CD8-positive, alpha-beta memory T cell (primary cell): Measurements from ENCODE around the gene GALNT11. TPM values are rescaled to one million over a fixed set of nuclear protein-coding genes. Genes with fewer than 3 reads are reported as not detected.

Experiments
- CTCF ChIA-PET: fragments of 350-600 bp; sonication (Branson Sonifier 250); formaldehyde crosslinking; loops from one replicate; lab custom pipeline; 2021; ENCODE audit warnings: antibody characterized with exemption; lab: Charles Lee
- POLR2A ChIA-PET: fragments of 350-600 bp; sonication (Branson Sonifier 250); formaldehyde crosslinking; loops from one replicate; lab custom pipeline; 2021; ENCODE audit warnings: antibody characterized with exemption; lab: Charles Lee
- DNase-seq, 5 donors: peaks; one replicate each; pipeline versions ENCODE4 v3.0.0 to v3.0.0-alpha.2; 2020 to 2022; ENCODE audit warnings: mixed read lengths in 1 of 5
- H3K27ac ChIP-seq: one replicate; pipeline ENCODE4 v1.7.0; 2013; ENCODE audit warnings: low read depth, mild to moderate bottlenecking, low read length, moderate library complexity
- H3K27me3 ChIP-seq: 2 replicates; pipeline ENCODE4 v1.7.0; 2013; ENCODE audit warnings: low read length, mild to moderate bottlenecking; ENCODE audit not compliant: insufficient read depth, poor library complexity, severe bottlenecking
- H3K36me3 ChIP-seq: 2 replicates; pipeline ENCODE4 v1.7.0; 2013; ENCODE audit warnings: mild to moderate bottlenecking, low read length, moderate library complexity; ENCODE audit not compliant: insufficient read depth
- H3K4me1 ChIP-seq: 2 replicates; pipeline ENCODE4 v1.7.0; 2013; ENCODE audit warnings: mild to moderate bottlenecking, low read length, moderate library complexity; ENCODE audit not compliant: insufficient read depth
- H3K4me3 ChIP-seq: 2 replicates; pipeline ENCODE4 v1.7.0; 2013; ENCODE audit warnings: mild to moderate bottlenecking, low read length
- H3K9me3 ChIP-seq: 2 replicates; pipeline ENCODE4 v1.7.0; 2013; ENCODE audit warnings: mild to moderate bottlenecking, low read length
- H3K27ac Mint-ChIP-seq, 8 donors: one replicate each; pipeline ENCODE4 v1.8.0; 2020 to 2021; ENCODE audit warnings: mixed read lengths in 8 of 8, mild to moderate bottlenecking in 6 of 8, inconsistent platforms in 3 of 8, moderate library complexity in 3 of 8
- H3K27me3 Mint-ChIP-seq, 2 donors: one replicate each; pipeline ENCODE4 v1.8.0; 2020 to 2021; ENCODE audit warnings: mixed read lengths in 2 of 2, mild to moderate bottlenecking in 1 of 2, moderate library complexity in 1 of 2
- H3K36me3 Mint-ChIP-seq, 3 donors: one replicate each; pipeline ENCODE4 v1.8.0; 2020 to 2021; ENCODE audit warnings: mixed read lengths in 3 of 3, inconsistent platforms in 1 of 3, mild to moderate bottlenecking in 1 of 3
- H3K4me1 Mint-ChIP-seq, 3 donors: one replicate each; pipeline ENCODE4 v1.8.0; 2020 to 2021; ENCODE audit warnings: mixed read lengths in 3 of 3, inconsistent platforms in 1 of 3, mild to moderate bottlenecking in 1 of 3
- H3K4me3 Mint-ChIP-seq, 7 donors: one replicate each; pipeline ENCODE4 v1.8.0; 2020 to 2021; ENCODE audit warnings: mixed read lengths in 7 of 7, mild to moderate bottlenecking in 6 of 7, moderate library complexity in 4 of 7, inconsistent platforms in 2 of 7
- H3K9me3 Mint-ChIP-seq, 5 donors: one replicate each; pipeline ENCODE4 v1.8.0; 2020 to 2022; ENCODE audit warnings: mixed read lengths in 5 of 5, mild to moderate bottlenecking in 3 of 5, moderate library complexity in 2 of 5, inconsistent platforms in 1 of 5
- polyA plus RNA-seq: library from polyadenylated mRNA; unstranded; fragments of 300-500 nt; fragmentation: Illumina TruSeq; gene quantifications from one replicate; pipeline ENCODE4 v1.2.3, GENCODE V29; 2021
- total RNA-seq, 2 experiments: library from RNA; stranded (reverse); gene quantifications; one replicate each; pipeline ENCODE4 v1.2.3, GENCODE V29; 2021

Gene GALNT11
- total and polyA plus RNA-seq, 3 experiments from 2014 or later: 20.3 to 65.3 (median 21.5) TPM

GRCh38 chr7:152093717-152094116, 68.2 kb downstream of the GALNT11 start:
- CTCF ChIA-PET: interaction anchor here (1.3 kb wide), 1 partner anchor 67 kb away, joined by 3 read pairs; no protein-coding TSS in a partner anchor
- Mint-ChIP-seq H3K4me1 (peaks cover 17 to 27% (median 18%) of the 10 kb centered on the region in 3 donors), H3K9me3 (peaks cover 0 to 11% (median 8%) of the 10 kb centered on the region in 5 donors), H3K4me3 (no peak overlapping the region), H3K27me3 (no peaks in the 10 kb centered on the region), H3K27ac (no peak overlapping the region), H3K36me3 (peaks cover 8 to 47% (median 10%) of the 10 kb centered on the region in 3 donors)
- POLR2A ChIA-PET: no interaction called here
- Histone ChIP-seq H3K36me3 (no peaks in the 10 kb centered on the region), H3K4me1 (no peaks in the 10 kb centered on the region), H3K9me3 (peaks cover 6% of the 10 kb centered on the region), H3K4me3 (no peak overlapping the region), H3K27me3 (no peaks in the 10 kb centered on the region), H3K27ac (no peak overlapping the region)
- DNase-seq: no peak

- H3K9me3 ChIP-seq: no peaks in the 10 kb centered on the region
- H3K36me3 Mint-ChIP-seq: peaks cover 2 to 42% (median 5%) of the 10 kb centered on the region in 3 donors
- H3K4me3 ChIP-seq: no peak overlapping the region
- no peaks in the 10 kb centered on the region for H3K9me3 Mint-ChIP-seq
- no peaks in the 10 kb centered on the region for H3K27me3 Mint-ChIP-seq
- peaks cover 13 to 25% (median 16%) of the 10 kb centered on the region in 3 donors for H3K4me1 Mint-ChIP-seq
- CTCF ChIA-PET: interaction anchor here (0.5 kb wide), 1 partner anchor 12 kb away, joined by 3 read pairs; no protein-coding TSS in a partner anchor
- POLR2A ChIA-PET: no interaction called here
- H3K36me3 ChIP-seq: no peaks in the 10 kb centered on the region
- no peaks in the 10 kb centered on the region for H3K27me3 ChIP-seq
- H3K4me3 Mint-ChIP-seq: no peak overlapping the region
- no peak overlapping the region for H3K27ac ChIP-seq
- no peak for DNase-seq
- H3K27ac Mint-ChIP-seq: no peak overlapping the region
- no peaks in the 10 kb centered on the region for H3K4me1 ChIP-seq
Observed at GRCh38 chr7:152095771-152096170, 70.3 kb downstream of the GALNT11 start.

- peaks cover 4 to 48% (median 7%) of the 10 kb centered on the region in 3 donors for H3K36me3 Mint-ChIP-seq
- DNase-seq: no peak
- H3K4me3 Mint-ChIP-seq: no peak overlapping the region
- POLR2A ChIA-PET: no interaction called here
- H3K9me3 Mint-ChIP-seq: no peaks in the 10 kb centered on the region
- CTCF ChIA-PET: no interaction called here
- H3K27me3 Mint-ChIP-seq: no peaks in the 10 kb centered on the region
- no peaks in the 10 kb centered on the region for H3K27me3 ChIP-seq
- no peak overlapping the region for H3K27ac ChIP-seq
- no peaks in the 10 kb centered on the region for H3K4me1 ChIP-seq
- no peak overlapping the region for H3K27ac Mint-ChIP-seq
- no peaks in the 10 kb centered on the region for H3K9me3 ChIP-seq
- no peaks in the 10 kb centered on the region for H3K36me3 ChIP-seq
- H3K4me1 Mint-ChIP-seq: peaks cover 4 to 14% (median 6%) of the 10 kb centered on the region in 3 donors
- no peak overlapping the region for H3K4me3 ChIP-seq
Observed at GRCh38 chr7:152097330-152097729, 71.9 kb downstream of the GALNT11 start.

- CTCF ChIA-PET: no interaction called here
- H3K36me3 Mint-ChIP-seq: peaks cover 16 to 68% (median 17%) of the 10 kb centered on the region in 3 donors
- peaks cover 12% of the 10 kb centered on the region for H3K36me3 ChIP-seq
- H3K27me3 ChIP-seq: no peaks in the 10 kb centered on the region
- H3K4me3 ChIP-seq: no peak overlapping the region
- peaks cover 0 to 4% (median 4%) of the 10 kb centered on the region in 3 donors for H3K4me1 Mint-ChIP-seq
- no peak for DNase-seq
- POLR2A ChIA-PET: no interaction called here
- no peaks in the 10 kb centered on the region for H3K9me3 ChIP-seq
- no peaks in the 10 kb centered on the region for H3K4me1 ChIP-seq
- H3K27me3 Mint-ChIP-seq: no peaks in the 10 kb centered on the region
- H3K27ac ChIP-seq: no peak overlapping the region
- H3K27ac Mint-ChIP-seq: peak overlapping the region in 1 of 8 donors; percentile 42
- H3K4me3 Mint-ChIP-seq: no peak overlapping the region
- H3K9me3 Mint-ChIP-seq: no peaks in the 10 kb centered on the region
Observed at GRCh38 chr7:152103066-152103465, 77.6 kb downstream of the GALNT11 start.

GRCh38 chr7:152103691-152104090, 78.2 kb downstream of the GALNT11 start:
- no peak overlapping the region for H3K4me3 ChIP-seq
- peak overlapping the region in 3 of 8 donors; percentile 4 to 23 (median 21) for H3K27ac Mint-ChIP-seq
- ChIA-PET POLR2A (interaction anchor here (0.7 kb wide), 1 partner anchor 25 kb away, joined by 4 read pairs; no protein-coding TSS in a partner anchor), CTCF (no interaction called here)
- H3K27me3 ChIP-seq: no peaks in the 10 kb centered on the region
- peaks cover 12% of the 10 kb centered on the region for H3K36me3 ChIP-seq
- H3K27ac ChIP-seq: no peak overlapping the region
- DNase-seq: no peak
- peaks cover 16 to 70% (median 17%) of the 10 kb centered on the region in 3 donors for H3K36me3 Mint-ChIP-seq
- no peak overlapping the region for H3K4me3 Mint-ChIP-seq
- H3K9me3 ChIP-seq: no peaks in the 10 kb centered on the region
- no peaks in the 10 kb centered on the region for H3K4me1 ChIP-seq
- peaks cover 0 to 1% (median under 1%) of the 10 kb centered on the region in 3 donors for H3K4me1 Mint-ChIP-seq
- H3K27me3 Mint-ChIP-seq: no peaks in the 10 kb centered on the region
- no peaks in the 10 kb centered on the region for H3K9me3 Mint-ChIP-seq

GRCh38 chr7:152105205-152105604, 79.7 kb downstream of the GALNT11 start:
- Histone ChIP-seq H3K4me1 (no peaks in the 10 kb centered on the region), H3K4me3 (no peak overlapping the region), H3K27ac (no peak overlapping the region), H3K9me3 (no peaks in the 10 kb centered on the region), H3K27me3 (no peaks in the 10 kb centered on the region), H3K36me3 (peaks cover 12% of the 10 kb centered on the region)
- H3K27me3 Mint-ChIP-seq: no peaks in the 10 kb centered on the region
- ChIA-PET POLR2A (no interaction called here), CTCF (no interaction called here)
- H3K9me3 Mint-ChIP-seq: no peaks in the 10 kb centered on the region
- H3K4me1 Mint-ChIP-seq: peaks cover 0 to 1% (median 0%) of the 10 kb centered on the region in 3 donors
- peak overlapping the region in 1 of 8 donors; percentile 36 for H3K27ac Mint-ChIP-seq
- H3K4me3 Mint-ChIP-seq: no peak overlapping the region
- peaks cover 16 to 83% (median 22%) of the 10 kb centered on the region in 3 donors for H3K36me3 Mint-ChIP-seq
- no peak for DNase-seq

- peaks cover 0 to 1% (median 0%) of the 10 kb centered on the region in 3 donors for H3K4me1 Mint-ChIP-seq
- POLR2A ChIA-PET: no interaction called here
- peak overlapping the region in 3 of 8 donors; percentile 8 to 69 (median 64) for H3K27ac Mint-ChIP-seq
- DNase-seq: no peak
- no peaks in the 10 kb centered on the region for H3K4me1 ChIP-seq
- no peaks in the 10 kb centered on the region for H3K27me3 ChIP-seq
- CTCF ChIA-PET: interaction anchor here (0.8 kb wide), 1 partner anchor 16 kb away, joined by 3 read pairs; no protein-coding TSS in a partner anchor
- peaks cover 19 to 87% (median 21%) of the 10 kb centered on the region in 3 donors for H3K36me3 Mint-ChIP-seq
- no peaks in the 10 kb centered on the region for H3K9me3 ChIP-seq
- no peaks in the 10 kb centered on the region for H3K9me3 Mint-ChIP-seq
- H3K36me3 ChIP-seq: peaks cover 12% of the 10 kb centered on the region
- H3K4me3 Mint-ChIP-seq: no peak overlapping the region
- H3K27me3 Mint-ChIP-seq: no peaks in the 10 kb centered on the region
- H3K27ac ChIP-seq: no peak overlapping the region
- H3K4me3 ChIP-seq: no peak overlapping the region
Observed at GRCh38 chr7:152106990-152107389, 81.5 kb downstream of the GALNT11 start.

GRCh38 chr7:152107945-152108344, 82.5 kb downstream of the GALNT11 start:
- Histone ChIP-seq H3K27ac (no peak overlapping the region), H3K27me3 (no peaks in the 10 kb centered on the region), H3K36me3 (peaks cover 12% of the 10 kb centered on the region), H3K9me3 (no peaks in the 10 kb centered on the region), H3K4me1 (no peaks in the 10 kb centered on the region), H3K4me3 (no peak overlapping the region)
- ChIA-PET POLR2A (interaction anchor here (0.6 kb wide), 1 partner anchor 9 kb away, joined by 3 read pairs; no protein-coding TSS in a partner anchor), CTCF (no interaction called here)
- Mint-ChIP-seq H3K27me3 (no peaks in the 10 kb centered on the region), H3K27ac (peak overlapping the region in 1 of 8 donors; percentile 54), H3K9me3 (no peaks in the 10 kb centered on the region), H3K36me3 (peaks cover 19 to 80% (median 21%) of the 10 kb centered on the region in 3 donors), H3K4me3 (no peak overlapping the region), H3K4me1 (peaks cover 0 to 1% (median 0%) of the 10 kb centered on the region in 3 donors)
- DNase-seq: no peak
